SH-SY5Y (cell line): ENCODE results near the gene SUGCT.

ENCODE experiments used
- GATA2 ChIP-seq: IDR thresholded peaks from 2 replicates; pipeline ENCODE4 v1.6.1; 2011; ENCODE audit warnings: mild to moderate bottlenecking, low read depth, low read length
- GATA3 ChIP-seq: IDR thresholded peaks from 2 replicates; pipeline ENCODE4 v1.6.1; 2011; ENCODE audit warnings: low read depth, mild to moderate bottlenecking, low read length, moderate library complexity

DNA sequence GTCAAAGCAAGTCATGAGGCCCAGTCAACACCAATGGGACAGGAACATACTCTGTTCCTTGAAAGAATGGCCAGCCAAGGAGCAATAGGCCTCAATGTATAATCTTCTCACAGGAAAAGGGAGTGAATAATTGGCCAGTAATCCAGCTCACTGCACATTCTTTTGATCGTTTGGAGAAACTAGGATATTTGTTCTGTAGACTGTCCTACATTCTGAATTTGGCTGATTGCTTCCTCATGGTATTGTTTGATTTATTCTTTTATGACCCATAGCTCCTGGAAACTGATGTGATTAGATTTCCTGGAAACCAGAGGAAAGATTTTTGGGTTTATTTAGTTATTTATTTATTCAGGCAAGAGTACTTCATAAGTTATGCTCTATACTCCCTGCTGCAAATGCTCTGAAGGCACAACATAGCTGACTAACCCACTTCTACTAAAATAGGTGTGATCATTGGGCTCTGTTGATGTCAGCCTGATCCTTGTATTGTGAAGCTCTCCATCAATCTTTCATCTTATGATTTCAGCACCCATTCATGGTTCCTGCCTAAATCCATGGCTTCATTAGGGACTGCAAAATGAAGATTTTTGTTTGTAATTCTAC, 745.2 kb downstream of the SUGCT start:
- no peak for TF ChIP-seq GATA3
- no peak for TF ChIP-seq GATA2
